Activated B cell treated with CpG ODN at 0.5 μM for 24 hours (primary cell): Measurements from ENCODE around the gene TSSK2. TPM values are rescaled to one million over a fixed set of nuclear protein-coding genes. Genes with fewer than 3 reads are reported as not detected.

Experiments used
- ATAC-seq: fragments of 200-7000 bp; cut with Tn5 transposase; one replicate; pipeline ENCODE4 v1.10.0; 2021; ENCODE audit warnings: low read depth, mild to moderate bottlenecking, moderate library complexity
- CTCF ChIA-PET: fragments of 350-600 bp; sonication (Branson Sonifier 250); formaldehyde crosslinking; loops from one replicate; lab custom pipeline; 2021; ENCODE audit warnings: antibody characterized with exemption; lab: Charles Lee
- POLR2A ChIA-PET: fragments of 350-600 bp; sonication (Branson Sonifier 250); formaldehyde crosslinking; loops from one replicate; lab custom pipeline; 2021; ENCODE audit warnings: antibody characterized with exemption; lab: Charles Lee
- DNase-seq: peaks from one replicate; pipeline ENCODE4 v3.0.0; 2022
- H3K27ac Mint-ChIP-seq: one replicate; pipeline ENCODE4 v1.8.0; 2020; ENCODE audit warnings: mixed read lengths
- H3K27me3 Mint-ChIP-seq: one replicate; pipeline ENCODE4 v1.8.0; 2021; ENCODE audit warnings: mixed read lengths
- H3K36me3 Mint-ChIP-seq: one replicate; pipeline ENCODE4 v1.8.0; 2021; ENCODE audit warnings: low read depth, mixed read lengths
- H3K4me1 Mint-ChIP-seq: one replicate; pipeline ENCODE4 v1.8.0; 2021; ENCODE audit warnings: mixed read lengths
- H3K4me3 Mint-ChIP-seq: one replicate; pipeline ENCODE4 v1.8.0; 2020; ENCODE audit warnings: mild to moderate bottlenecking, mixed read lengths
- H3K9me3 Mint-ChIP-seq: one replicate; pipeline ENCODE4 v1.8.0; 2020; ENCODE audit warnings: mixed read lengths
- intact Hi-C: fragments of 100-400 bp; cut with micrococcal nuclease; formaldehyde crosslinking; loops from one replicate; pipeline ENCODE4 v1.15.1; 2024
- total RNA-seq: library from RNA; stranded (reverse); gene quantifications from 2 replicates; pipeline ENCODE4 v1.2.3, GENCODE V29; 2022
- TF ChIP-seq, protein P1 (sequence below): fragments of 200-600 bp; IDR thresholded peaks from one replicate; pipeline ENCODE4 v1.8.0; 2022; ENCODE audit warnings: antibody characterized with exemption, mild to moderate bottlenecking

TSSK2 gene
- total RNA-seq, 1 donor from 2014 or later = 0.13 TPM

DNA sequence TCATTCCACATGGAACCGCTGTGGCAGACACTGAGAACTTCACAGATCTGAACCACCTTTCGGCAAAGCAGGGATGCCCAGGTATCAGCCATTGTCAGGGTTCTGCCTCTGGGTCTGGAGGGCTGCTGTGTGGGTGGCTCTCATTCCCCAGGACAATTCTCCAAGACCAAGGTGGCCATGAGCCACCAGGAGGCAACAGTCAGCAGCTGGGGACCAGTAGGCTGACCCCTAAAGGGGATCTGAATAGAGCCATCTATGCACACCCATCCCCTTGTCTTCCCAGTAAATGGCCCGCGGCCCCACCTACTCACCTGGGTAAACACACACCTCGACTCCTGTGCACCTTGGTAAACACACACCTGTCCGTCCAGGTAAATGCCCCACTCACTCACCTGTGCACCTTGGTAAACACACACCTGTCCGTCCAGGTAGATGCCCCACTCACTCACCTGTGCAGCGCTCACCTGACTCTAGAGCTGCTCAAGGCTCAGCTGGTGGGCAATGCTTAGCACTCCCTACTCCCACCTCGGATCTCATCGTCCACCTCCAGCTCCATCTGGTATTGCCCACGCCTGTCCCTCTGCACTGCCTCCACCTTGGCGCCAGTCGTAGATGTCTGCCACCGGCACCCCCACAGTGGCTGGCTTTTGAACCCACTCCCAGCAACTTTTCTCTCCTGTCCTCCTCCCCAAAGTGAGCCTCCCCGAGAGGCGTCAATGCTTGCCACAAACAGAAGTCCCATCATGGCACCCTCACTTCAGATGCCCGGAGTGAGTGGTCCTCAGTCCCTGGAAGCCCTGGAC lies 37.2 kb downstream of the TSSK2 start:
- no peaks in the 10 kb centered on the region for H3K9me3 Mint-ChIP-seq
- POLR2A ChIA-PET = no interaction called here

DNA sequence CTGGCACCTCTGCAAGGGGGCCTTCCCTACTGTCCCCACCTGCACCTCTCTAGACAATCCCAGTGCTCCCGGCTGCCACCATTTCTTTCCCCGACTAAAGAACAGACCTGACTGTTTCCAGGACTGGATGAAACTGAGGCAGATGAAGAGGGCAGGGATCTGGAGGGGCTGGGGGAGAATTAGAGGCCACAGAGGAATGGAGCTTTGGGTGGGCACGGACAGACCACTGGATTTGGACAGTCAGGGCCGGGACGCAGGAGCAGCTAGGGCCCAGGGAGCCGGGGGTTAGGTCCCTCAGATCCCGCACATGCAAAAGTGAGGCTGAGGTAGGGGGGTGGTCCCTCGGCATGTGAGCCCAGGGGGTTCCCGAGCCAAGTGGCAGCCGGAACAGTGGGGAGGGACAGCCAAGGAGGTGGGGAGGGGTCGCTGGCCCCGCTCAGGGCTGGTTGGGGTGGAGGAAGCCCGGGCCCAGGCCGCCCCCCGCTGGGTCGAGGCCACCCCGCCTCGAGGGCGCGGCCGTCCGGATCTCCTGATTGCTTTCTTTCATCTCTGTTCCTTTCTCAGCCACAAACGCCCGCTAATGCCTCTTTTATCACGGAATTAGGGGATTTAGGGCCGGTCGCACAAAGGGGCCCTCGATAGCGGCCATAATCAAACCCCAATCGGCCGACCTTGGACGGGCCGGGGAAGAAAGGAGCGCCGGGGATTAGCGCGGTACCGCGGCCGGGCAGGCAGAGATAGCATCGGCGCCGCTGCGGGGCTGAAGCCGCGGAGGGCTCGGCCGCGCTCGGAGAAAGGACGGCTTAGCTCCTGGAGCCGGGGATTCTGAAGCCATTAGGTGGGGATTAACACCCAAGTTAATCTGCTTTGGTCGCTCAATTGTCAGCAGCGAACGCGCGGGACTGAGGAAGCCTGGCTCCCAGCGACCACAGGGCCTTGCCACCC lies 38.2 kb downstream of the TSSK2 start:
- H3K36me3 Mint-ChIP-seq = peaks cover 6% of the 10 kb centered on the region
- ChIA-PET CTCF (interaction anchor here (0.9 kb wide), 1 partner anchor 461 kb away, joined by 3 read pairs; no protein-coding TSS in a partner anchor), POLR2A (interaction anchor here (1.0 kb wide), 1 partner anchor 9 kb away, joined by 3 read pairs; the partner anchor contains the start of gene SLC25A1)
- H3K27ac Mint-ChIP-seq = no peak overlapping the region
- ATAC-seq = no peak
- peaks cover 45% of the 10 kb centered on the region for H3K4me1 Mint-ChIP-seq
- intact Hi-C loops = no loop called here
- H3K9me3 Mint-ChIP-seq = no peaks in the 10 kb centered on the region
- TF ChIP-seq, protein P1, sequence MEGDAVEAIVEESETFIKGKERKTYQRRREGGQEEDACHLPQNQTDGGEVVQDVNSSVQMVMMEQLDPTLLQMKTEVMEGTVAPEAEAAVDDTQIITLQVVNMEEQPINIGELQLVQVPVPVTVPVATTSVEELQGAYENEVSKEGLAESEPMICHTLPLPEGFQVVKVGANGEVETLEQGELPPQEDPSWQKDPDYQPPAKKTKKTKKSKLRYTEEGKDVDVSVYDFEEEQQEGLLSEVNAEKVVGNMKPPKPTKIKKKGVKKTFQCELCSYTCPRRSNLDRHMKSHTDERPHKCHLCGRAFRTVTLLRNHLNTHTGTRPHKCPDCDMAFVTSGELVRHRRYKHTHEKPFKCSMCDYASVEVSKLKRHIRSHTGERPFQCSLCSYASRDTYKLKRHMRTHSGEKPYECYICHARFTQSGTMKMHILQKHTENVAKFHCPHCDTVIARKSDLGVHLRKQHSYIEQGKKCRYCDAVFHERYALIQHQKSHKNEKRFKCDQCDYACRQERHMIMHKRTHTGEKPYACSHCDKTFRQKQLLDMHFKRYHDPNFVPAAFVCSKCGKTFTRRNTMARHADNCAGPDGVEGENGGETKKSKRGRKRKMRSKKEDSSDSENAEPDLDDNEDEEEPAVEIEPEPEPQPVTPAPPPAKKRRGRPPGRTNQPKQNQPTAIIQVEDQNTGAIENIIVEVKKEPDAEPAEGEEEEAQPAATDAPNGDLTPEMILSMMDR = no peak
- H3K27me3 Mint-ChIP-seq = peaks cover 29% of the 10 kb centered on the region
- DNase-seq = no peak
- H3K4me3 Mint-ChIP-seq = peak overlapping the region; percentile 75

More for the DNA sequence above, 37.2 kb downstream of the TSSK2 start:
- ATAC-seq (no peak), DNase-seq (no peak)
- CTCF ChIA-PET = interaction anchor here (0.9 kb wide), 1 partner anchor 462 kb away, joined by 3 read pairs; no protein-coding TSS in a partner anchor
- Mint-ChIP-seq H3K4me3 (peak overlapping the region; percentile 19), H3K27ac (no peak overlapping the region), H3K4me1 (peaks cover 35% of the 10 kb centered on the region), H3K27me3 (peaks cover 30% of the 10 kb centered on the region), H3K36me3 (peaks cover 6% of the 10 kb centered on the region)
- intact Hi-C loops = no loop called here
- TF ChIP-seq, protein P1 = no peak

DNA sequence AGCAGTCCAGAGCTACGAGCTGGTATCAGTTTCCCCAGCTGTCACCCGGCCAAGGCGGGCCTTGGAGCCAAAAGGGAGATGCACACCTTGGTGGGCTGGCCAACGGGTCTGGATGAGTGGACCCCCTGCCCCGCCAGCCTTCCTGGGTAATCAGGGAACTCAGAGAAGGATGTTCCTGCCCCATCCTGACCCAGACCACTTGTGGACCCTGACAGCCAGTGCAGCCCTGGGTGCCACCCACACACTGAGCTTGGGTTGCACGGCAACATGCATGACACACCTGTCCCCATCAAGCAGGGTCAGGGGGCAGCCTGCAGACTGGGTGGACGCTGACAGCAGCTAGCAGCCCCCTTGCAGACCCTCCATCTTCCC lies 38.8 kb downstream of the TSSK2 start:
- DNase-seq = no peak
- TF ChIP-seq, protein P1 = no peak
- peaks cover 51% of the 10 kb centered on the region for H3K4me1 Mint-ChIP-seq
- peaks cover 6% of the 10 kb centered on the region for H3K36me3 Mint-ChIP-seq
- no peak for ATAC-seq
- CTCF ChIA-PET = no interaction called here
- intact Hi-C loops = no loop called here
- H3K27me3 Mint-ChIP-seq = peaks cover 29% of the 10 kb centered on the region
- peak overlapping the region; percentile 95 for H3K4me3 Mint-ChIP-seq
- POLR2A ChIA-PET = interaction anchor here (1.0 kb wide), 1 partner anchor 9 kb away, joined by 3 read pairs; the partner anchor contains the start of gene SLC25A1
- H3K27ac Mint-ChIP-seq = no peak overlapping the region
- H3K9me3 Mint-ChIP-seq = no peaks in the 10 kb centered on the region

DNA sequence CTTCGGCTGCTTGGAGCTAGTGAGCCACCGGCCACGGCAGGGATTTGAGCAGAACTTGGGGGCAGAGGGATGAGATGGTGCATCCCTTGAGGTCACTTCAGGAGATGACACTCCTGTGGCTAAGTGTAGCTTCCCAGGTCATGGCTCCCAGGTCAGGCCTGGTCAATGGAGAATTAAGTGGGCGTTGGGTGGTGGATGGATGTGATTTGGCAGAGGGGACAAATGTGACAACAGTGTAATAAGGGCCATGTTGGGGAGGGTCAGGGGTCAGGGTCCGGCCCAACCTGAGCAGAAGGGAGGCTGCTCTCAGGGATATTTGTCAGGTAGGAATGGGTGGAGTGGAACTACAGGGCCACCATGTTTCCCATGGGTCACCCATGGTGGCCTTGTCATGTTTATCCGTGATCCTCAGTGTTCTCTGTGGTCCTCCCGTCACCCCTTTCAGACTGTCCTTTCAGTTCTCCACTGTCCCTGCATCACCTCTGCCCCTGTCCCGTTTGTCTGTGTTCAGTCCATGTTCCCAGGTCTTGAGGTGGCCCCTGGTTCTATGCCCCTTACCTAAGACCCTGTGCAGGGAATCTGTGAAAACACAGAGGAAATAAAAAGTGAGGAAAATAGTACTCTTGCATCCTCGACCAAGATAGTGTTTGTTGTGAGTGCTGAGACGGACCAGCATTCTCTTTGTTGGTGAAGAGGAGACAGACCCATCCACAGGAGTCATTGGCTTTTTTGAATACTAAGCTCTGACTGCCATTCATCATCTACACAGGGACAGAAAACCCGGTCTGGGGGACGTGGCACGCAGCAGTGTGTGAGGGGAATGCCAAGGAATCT lies 41.3 kb downstream of the TSSK2 start:
- Mint-ChIP-seq H3K36me3 (peaks cover 7% of the 10 kb centered on the region), H3K27me3 (peaks cover 17% of the 10 kb centered on the region), H3K9me3 (no peaks in the 10 kb centered on the region), H3K27ac (peak overlapping the region; percentile 76), H3K4me3 (peak overlapping the region; percentile 95), H3K4me1 (peaks cover 63% of the 10 kb centered on the region)
- CTCF ChIA-PET = no interaction called here
- intact Hi-C loops = no loop called here
- DNase-seq (no peak), ATAC-seq (no peak)
- TF ChIP-seq, protein P1 = no peak
- POLR2A ChIA-PET = no interaction called here
